ENCODE results near the gene ACTR3C. TPM values are rescaled to one million over a fixed set of nuclear protein-coding genes. Genes with fewer than 3 reads are reported as not detected.
A peak's percentile ranks its signal among the peaks of the same experiment; 100 is the strongest.
"Not testable (repeated sequence)": the region's sequence is repeated elsewhere in the genome, so short reads cannot be mapped to it uniquely, and the experiment has no call there.

Gene ACTR3C
- total RNA-seq, 1 donor from 2014 or later = 20.1 TPM

GRCh38 chr7:150311711-150312110 is 11.6 kb downstream of the ACTR3C start:
- no peak for TF ChIP-seq CTCF (IDR thresholded peaks at IDR 0.05)
- no peaks in the 10 kb centered on the region for H3K4me1 ChIP-seq
- intact Hi-C loops (cut with DNase I) = no loop called here
- H3K36me3 ChIP-seq = no peaks in the 10 kb centered on the region
- no peak for DNase-seq
- no peak overlapping the region for H3K4me3 ChIP-seq
- H3K9me3 ChIP-seq = no peaks in the 10 kb centered on the region
- no peak overlapping the region for H3K27ac ChIP-seq
- H3K27me3 ChIP-seq = no peaks in the 10 kb centered on the region
- ATAC-seq = no peak

GRCh38 chr7:150311146-150311545 is 12.2 kb downstream of the ACTR3C start:
- intact Hi-C loops (cut with DNase I) = no loop called here
- H3K27me3 ChIP-seq = no peaks in the 10 kb centered on the region
- DNase-seq (no peak), ATAC-seq (no peak)
- H3K4me1 ChIP-seq = no peaks in the 10 kb centered on the region
- H3K27ac ChIP-seq = no peak overlapping the region
- H3K4me3 ChIP-seq = no peak overlapping the region
- H3K36me3 ChIP-seq = no peaks in the 10 kb centered on the region
- H3K9me3 ChIP-seq = no peaks in the 10 kb centered on the region
- no peak for TF ChIP-seq CTCF (IDR thresholded peaks at IDR 0.05)

GRCh38 chr7:150308575-150308974 is 14.8 kb downstream of the ACTR3C start:
- ATAC-seq (no peak), DNase-seq (no peak)
- Histone ChIP-seq H3K36me3 (no peaks in the 10 kb centered on the region), H3K9me3 (no peaks in the 10 kb centered on the region), H3K27me3 (no peaks in the 10 kb centered on the region), H3K4me1 (peaks cover 4% of the 10 kb centered on the region), H3K27ac (no peak overlapping the region), H3K4me3 (peak overlapping the region; percentile 21)
- intact Hi-C loops (cut with DNase I) = no loop called here
- TF ChIP-seq CTCF (IDR thresholded peaks at IDR 0.05) = no peak

GRCh38 chr7:150307904-150308303 is 15.4 kb downstream of the ACTR3C start:
- no peak for TF ChIP-seq CTCF (IDR thresholded peaks at IDR 0.05)
- intact Hi-C loops (cut with DNase I) = no loop called here
- peak overlapping the region; percentile 6 for H3K27ac ChIP-seq
- ATAC-seq = peak; percentile 23
- no peaks in the 10 kb centered on the region for H3K27me3 ChIP-seq
- peak overlapping the region; percentile 21 for H3K4me3 ChIP-seq
- peaks cover 4% of the 10 kb centered on the region for H3K4me1 ChIP-seq
- H3K36me3 ChIP-seq = no peaks in the 10 kb centered on the region
- no peaks in the 10 kb centered on the region for H3K9me3 ChIP-seq
- DNase-seq = no peak

- DNase-seq = no peak
- Histone ChIP-seq H3K27me3 (no peaks in the 10 kb centered on the region), H3K4me1 (peaks cover 4% of the 10 kb centered on the region), H3K27ac (no peak overlapping the region), H3K9me3 (no peaks in the 10 kb centered on the region), H3K36me3 (no peaks in the 10 kb centered on the region), H3K4me3 (no peak overlapping the region)
- intact Hi-C loops (cut with DNase I) = no loop called here
- no peak for ATAC-seq
- no peak for TF ChIP-seq CTCF (IDR thresholded peaks at IDR 0.05)
These were observed 16.2 kb downstream of the ACTR3C start for GRCh38 chr7:150307129-150307528.

GRCh38 chr7:150306377-150306776 is 17.0 kb downstream of the ACTR3C start:
- H3K4me3 ChIP-seq; intact Hi-C loops (cut with DNase I); H3K4me1 ChIP-seq; H3K27me3 ChIP-seq; ATAC-seq; H3K36me3 ChIP-seq; H3K27ac ChIP-seq; H3K9me3 ChIP-seq; DNase-seq: not testable (repeated sequence)

- H3K4me1 ChIP-seq; H3K9me3 ChIP-seq; intact Hi-C loops (cut with DNase I); DNase-seq; ATAC-seq; H3K4me3 ChIP-seq; H3K27ac ChIP-seq; H3K27me3 ChIP-seq; H3K36me3 ChIP-seq: not testable (repeated sequence)
These were observed 17.5 kb downstream of the ACTR3C start for GRCh38 chr7:150305903-150306284.

- H3K9me3 ChIP-seq; DNase-seq; intact Hi-C loops (cut with DNase I); H3K4me1 ChIP-seq; H3K4me3 ChIP-seq; H3K27me3 ChIP-seq; H3K36me3 ChIP-seq: not testable (repeated sequence)
- H3K27ac ChIP-seq = peak overlapping the region; percentile 58
- peak; percentile 56 for ATAC-seq
These were observed 18.0 kb downstream of the ACTR3C start for GRCh38 chr7:150305259-150305902.

- intact Hi-C loops (cut with DNase I); H3K9me3 ChIP-seq; H3K27me3 ChIP-seq; H3K4me1 ChIP-seq; H3K4me3 ChIP-seq; DNase-seq; H3K36me3 ChIP-seq: not testable (repeated sequence)
- peak overlapping the region; percentile 58 for H3K27ac ChIP-seq
- peak; percentile 81 for ATAC-seq
These were observed 18.7 kb downstream of the ACTR3C start for GRCh38 chr7:150304499-150305258.
